ENCODE data around the gene CEP63. TPM values are rescaled to one million over a fixed set of nuclear protein-coding genes. Genes with fewer than 3 reads are reported as not detected.
A peak's percentile ranks its signal among the peaks of the same experiment; 100 is the strongest.

Gene CEP63
- total RNA-seq, 1 donor from 2014 or later, result 22.5 TPM

DNA sequence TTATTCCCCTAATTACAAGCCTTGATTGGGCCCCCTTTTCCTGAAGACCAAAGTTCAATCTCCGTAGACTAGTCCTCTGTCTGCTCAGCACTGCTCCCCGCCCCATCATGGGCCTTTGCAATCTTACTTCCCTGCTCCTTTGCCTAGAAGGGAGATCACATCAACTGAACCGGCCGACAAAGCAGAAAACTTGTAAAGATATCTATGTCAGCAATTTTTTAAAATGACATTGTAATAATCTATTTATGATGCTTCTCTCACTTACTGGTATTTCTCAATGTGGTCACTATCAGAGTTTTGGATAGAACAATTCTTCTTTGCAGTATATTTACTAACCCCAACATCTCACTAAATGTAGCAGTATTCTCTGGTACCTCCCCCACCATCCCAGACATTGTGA, 17.3 kb upstream of the CEP63 start:
- DNase-seq (ENCODE audit: low read depth), result no peak

GRCh38 chr3:134471521-134472193, 14.2 kb upstream of the CEP63 start:
- no peak for DNase-seq (ENCODE audit: low read depth)

DNA sequence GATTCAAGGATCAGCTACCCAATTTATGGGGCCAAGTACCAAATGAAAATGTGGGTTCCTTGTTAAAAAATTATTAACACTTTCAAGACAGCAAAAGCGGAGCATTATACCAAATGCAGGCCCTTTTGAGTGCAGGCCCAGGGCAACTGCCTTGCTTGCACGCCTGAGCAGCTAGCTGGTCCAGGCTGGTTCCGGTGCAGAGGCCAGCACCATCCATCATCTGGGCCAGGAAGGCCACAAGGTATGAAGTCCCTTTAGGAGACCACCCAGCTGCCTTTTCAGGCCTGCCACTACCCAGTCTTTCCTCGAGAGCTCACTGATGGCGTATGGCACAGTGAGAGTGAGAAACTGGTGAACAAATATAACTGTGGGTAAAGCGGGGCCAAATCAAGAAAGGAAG, 13.0 kb upstream of the CEP63 start:
- DNase-seq (ENCODE audit: low read depth), result no peak

DNA sequence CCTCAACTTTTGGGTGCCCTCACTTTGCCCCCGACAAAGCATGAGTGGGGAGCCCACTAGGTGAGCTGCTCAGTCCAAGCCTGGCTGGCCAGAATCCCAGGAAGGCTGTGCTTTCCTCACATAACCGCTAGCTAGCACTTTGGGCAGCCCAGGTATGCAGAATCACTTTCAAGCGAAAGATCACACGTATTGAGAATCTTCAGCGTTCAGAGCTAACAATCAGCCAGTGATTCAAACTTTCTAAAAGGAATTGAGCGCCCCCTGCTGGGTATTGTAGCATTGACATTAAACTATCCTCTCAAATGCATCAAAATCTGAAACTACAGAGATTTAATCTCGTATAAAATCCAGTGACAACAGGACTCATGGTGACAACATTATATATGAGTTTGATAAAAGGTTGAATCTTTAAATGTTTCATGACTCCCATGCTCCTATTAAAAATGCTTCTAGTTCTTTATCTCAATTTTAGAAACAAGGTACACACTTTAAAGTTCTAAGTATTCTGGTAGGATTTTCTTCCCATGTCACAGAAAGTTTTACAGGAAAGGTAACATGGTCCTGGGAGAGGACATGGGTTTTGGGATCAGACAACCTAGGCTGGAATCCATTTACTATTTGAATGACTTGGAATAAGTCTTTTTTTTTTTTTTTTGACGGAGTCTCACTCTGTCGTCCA, 11.8 kb upstream of the CEP63 start:
- DNase-seq (ENCODE audit: low read depth), result peak; percentile 88

GRCh38 chr3:134474956-134475355, 10.9 kb upstream of the CEP63 start:
- no peak for DNase-seq (ENCODE audit: low read depth)

GRCh38 chr3:134476306-134476705, 9.6 kb upstream of the CEP63 start:
- DNase-seq (ENCODE audit: low read depth), result no peak

DNA sequence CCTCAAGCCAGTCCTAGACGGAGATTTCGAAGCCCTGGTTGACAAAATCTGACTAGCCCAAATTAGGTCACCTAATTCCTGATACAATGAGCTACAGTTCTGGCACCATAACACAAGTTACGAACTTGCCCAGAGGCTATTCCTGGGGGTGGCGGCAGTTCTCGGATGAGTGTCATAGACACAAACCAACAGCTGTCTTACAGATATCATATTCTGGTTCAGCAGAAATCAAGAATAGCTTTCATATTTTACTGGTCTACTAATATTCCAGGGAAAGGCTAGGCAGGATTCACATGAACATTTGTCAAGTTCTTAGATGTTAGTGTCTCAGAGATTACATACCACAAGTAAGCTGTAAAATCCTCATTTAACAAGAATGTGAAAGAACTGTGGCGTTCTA, 8.9 kb upstream of the CEP63 start:
- peak; percentile 92 for DNase-seq (ENCODE audit: low read depth)

- no peak for DNase-seq (ENCODE audit: low read depth)
Observed at GRCh38 chr3:134477938-134478337, 7.9 kb upstream of the CEP63 start.

- no peak for DNase-seq (ENCODE audit: low read depth)
Observed at GRCh38 chr3:134480546-134480945, 5.3 kb upstream of the CEP63 start.

DNA sequence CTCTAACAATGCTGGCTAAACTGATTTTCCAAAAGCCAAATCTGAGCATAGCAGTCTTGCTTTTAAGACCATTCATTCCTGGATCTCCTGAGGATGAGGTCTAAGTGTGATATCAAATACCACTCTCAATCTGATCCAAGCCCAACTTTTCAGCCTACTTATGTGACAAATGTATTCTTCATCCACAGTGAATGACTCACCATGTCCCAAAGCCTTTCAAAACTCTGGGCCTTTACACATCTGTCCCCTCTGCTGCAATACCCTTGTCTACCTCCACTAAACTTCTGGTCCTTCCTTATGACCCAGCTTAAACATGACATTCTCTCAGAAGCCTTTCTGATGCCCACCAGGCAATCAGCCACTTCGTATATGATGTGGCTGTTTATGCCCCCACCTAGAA, 4.7 kb upstream of the CEP63 start:
- DNase-seq (ENCODE audit: low read depth), result no peak

DNA sequence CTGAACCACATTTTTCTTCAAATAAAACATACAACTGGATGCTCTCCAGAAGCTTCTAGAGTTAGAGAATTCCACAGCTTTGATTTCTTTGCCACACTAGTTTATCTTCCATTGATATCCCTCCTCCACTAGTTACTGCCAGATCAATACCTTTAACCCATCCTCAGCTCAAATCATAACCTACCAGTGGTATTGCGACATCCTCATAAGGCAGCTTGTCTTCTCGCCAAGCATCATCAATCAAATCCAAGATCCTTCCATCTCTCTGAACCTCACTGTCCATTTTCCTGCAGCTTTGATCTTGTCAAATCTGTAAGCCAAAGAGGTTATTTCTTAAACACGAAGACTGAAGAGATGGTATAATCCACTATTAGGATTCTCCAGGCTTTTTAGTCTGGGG, 3.2 kb upstream of the CEP63 start:
- DNase-seq (ENCODE audit: low read depth), result no peak

- peak; percentile 54 for DNase-seq (ENCODE audit: low read depth)
Observed at GRCh38 chr3:134483195-134483900, 2.5 kb upstream of the CEP63 start.

DNA sequence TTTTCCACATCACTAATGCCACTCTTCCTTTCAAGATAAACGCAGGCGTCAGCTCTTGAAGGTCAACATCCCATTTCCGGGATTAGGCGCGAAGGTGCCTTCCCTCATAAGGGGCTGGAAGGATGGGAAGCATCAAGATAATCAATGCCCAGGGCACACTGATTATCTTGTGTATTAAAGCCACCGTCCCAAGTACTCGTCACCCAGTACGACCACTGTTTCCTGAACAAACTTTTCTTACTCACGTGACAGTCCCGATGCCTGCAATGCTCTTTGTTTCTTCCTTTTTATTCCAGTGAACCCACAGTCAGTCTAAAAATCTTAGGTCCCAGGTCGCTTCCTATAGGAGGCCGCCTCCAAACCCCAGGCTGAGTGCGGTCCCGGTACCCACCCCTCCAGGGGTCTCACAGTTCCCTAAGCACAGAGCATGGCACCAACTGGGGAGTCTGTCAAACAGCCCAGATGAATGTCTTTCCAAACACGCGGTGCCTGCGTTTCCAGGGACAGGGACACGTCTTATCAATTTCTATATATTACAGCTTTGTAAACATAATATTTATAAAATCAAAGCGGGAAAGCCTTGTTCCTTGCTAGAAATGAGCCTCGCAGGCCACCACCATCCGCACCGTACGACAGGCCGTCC, 661 bp upstream of the CEP63 start:
- no peak for DNase-seq (ENCODE audit: low read depth)

- no peak for DNase-seq (ENCODE audit: low read depth)
Observed at GRCh38 chr3:134486577-134487041, 752 bp downstream of the CEP63 start.

GRCh38 chr3:134487406-134487805, 1.5 kb downstream of the CEP63 start:
- no peak for DNase-seq (ENCODE audit: low read depth)

- DNase-seq (ENCODE audit: low read depth), result no peak
Observed at GRCh38 chr3:134494495-134494894, 8.6 kb downstream of the CEP63 start.

DNA sequence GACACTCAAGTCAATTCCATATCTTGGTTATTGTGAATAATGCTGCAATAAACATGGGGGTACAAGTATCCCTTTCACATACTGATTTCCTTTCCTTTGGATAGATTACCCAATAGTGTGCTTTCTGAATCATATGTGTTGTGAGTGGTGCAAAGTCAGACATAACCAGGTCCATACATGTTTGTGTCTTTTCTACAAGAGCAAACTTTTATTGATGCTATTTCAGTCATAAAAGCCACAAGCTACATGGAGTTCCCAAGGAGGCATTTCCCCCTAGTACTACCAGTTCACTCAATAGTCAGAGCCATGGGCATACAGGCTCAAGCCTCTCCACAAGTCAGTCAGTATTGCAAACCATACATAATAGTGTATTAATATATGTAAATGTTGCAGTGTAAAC, 10.1 kb downstream of the CEP63 start:
- no peak for DNase-seq (ENCODE audit: low read depth)

- DNase-seq (ENCODE audit: low read depth), result peak; percentile 93
Observed at GRCh38 chr3:134496471-134497071, 10.7 kb downstream of the CEP63 start.

- peak; percentile 19 for DNase-seq (ENCODE audit: low read depth)
Observed at GRCh38 chr3:134503266-134503665, 17.4 kb downstream of the CEP63 start.

- no peak for DNase-seq (ENCODE audit: low read depth)
Observed at GRCh38 chr3:134504132-134504531, 18.3 kb downstream of the CEP63 start.

DNA sequence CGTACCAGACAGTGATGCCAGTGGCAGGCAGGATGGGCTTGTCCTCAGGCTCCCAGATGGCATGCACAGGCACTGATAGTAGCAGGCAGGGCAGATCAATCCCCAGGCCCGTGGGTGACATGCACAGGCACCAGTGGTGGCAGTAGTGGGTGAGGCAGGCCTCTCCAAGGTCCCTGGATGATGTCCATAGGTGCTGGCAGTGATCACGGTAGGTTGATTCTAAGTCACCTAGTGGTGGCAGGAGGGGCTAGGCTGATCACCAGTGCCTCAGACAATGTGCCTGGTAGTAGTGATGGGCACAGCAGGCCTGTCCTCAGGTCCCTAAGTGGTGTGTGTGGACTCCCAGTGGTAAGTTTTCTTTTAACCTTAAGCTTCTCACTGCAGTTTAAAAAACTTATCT, 19.6 kb downstream of the CEP63 start:
- no peak for DNase-seq (ENCODE audit: low read depth)
